ENCODE results near the gene CIB4.

The CIB4 gene

GRCh38 chr2:26609205-26609631 is 31.9 kb downstream of the CIB4 start:
- Histone ChIP-seq H3K27ac (ENCODE audit: low read depth in 2 of 2, low read length in 2 of 2) (peak overlapping the region in 1 of 2 donors; percentile 18), H3K36me3 (ENCODE audit: control insufficient read depth in 2 of 2, insufficient read depth in 2 of 2, low read length in 2 of 2) (no peaks in the 10 kb centered on the region), H3K9ac (ENCODE audit: low read depth in 1 of 2, low read length in 2 of 2) (no peak overlapping the region), H3K9me3 (ENCODE audit: control insufficient read depth in 2 of 2, low read length in 2 of 2) (no peaks in the 10 kb centered on the region), H3K4me3 (ENCODE audit: low read length in 2 of 2) (no peak overlapping the region), H3K27me3 (ENCODE audit: control insufficient read depth in 2 of 2, insufficient read depth in 2 of 2, low read length in 2 of 2) (no peaks in the 10 kb centered on the region), H3K4me1 (ENCODE audit: control insufficient read depth in 2 of 2, insufficient read depth in 2 of 2, low read length in 2 of 2) (peaks cover 2 to 7% of the 10 kb centered on the region in 2 donors)

GRCh38 chr2:26608557-26608956 is 32.6 kb downstream of the CIB4 start:
- Histone ChIP-seq H3K9ac (ENCODE audit: low read depth in 1 of 2, low read length in 2 of 2) (no peak overlapping the region), H3K27ac (ENCODE audit: low read depth in 2 of 2, low read length in 2 of 2) (no peak overlapping the region), H3K4me3 (ENCODE audit: low read length in 2 of 2) (no peak overlapping the region), H3K27me3 (ENCODE audit: control insufficient read depth in 2 of 2, insufficient read depth in 2 of 2, low read length in 2 of 2) (no peaks in the 10 kb centered on the region), H3K4me1 (ENCODE audit: control insufficient read depth in 2 of 2, insufficient read depth in 2 of 2, low read length in 2 of 2) (peaks cover 2 to 5% of the 10 kb centered on the region in 2 donors), H3K9me3 (ENCODE audit: control insufficient read depth in 2 of 2, low read length in 2 of 2) (no peaks in the 10 kb centered on the region), H3K36me3 (ENCODE audit: control insufficient read depth in 2 of 2, insufficient read depth in 2 of 2, low read length in 2 of 2) (no peaks in the 10 kb centered on the region)

- Histone ChIP-seq H3K27ac (ENCODE audit: low read depth in 2 of 2, low read length in 2 of 2) (no peak overlapping the region), H3K9me3 (ENCODE audit: control insufficient read depth in 2 of 2, low read length in 2 of 2) (no peaks in the 10 kb centered on the region), H3K4me3 (ENCODE audit: low read length in 2 of 2) (no peak overlapping the region), H3K36me3 (ENCODE audit: control insufficient read depth in 2 of 2, insufficient read depth in 2 of 2, low read length in 2 of 2) (no peaks in the 10 kb centered on the region), H3K9ac (ENCODE audit: low read depth in 1 of 2, low read length in 2 of 2) (no peak overlapping the region), H3K27me3 (ENCODE audit: control insufficient read depth in 2 of 2, insufficient read depth in 2 of 2, low read length in 2 of 2) (no peaks in the 10 kb centered on the region), H3K4me1 (ENCODE audit: control insufficient read depth in 2 of 2, insufficient read depth in 2 of 2, low read length in 2 of 2) (no peaks in the 10 kb centered on the region)
Observed at GRCh38 chr2:26607698-26608097, 33.5 kb downstream of the CIB4 start.

GRCh38 chr2:26606847-26607190 is 34.3 kb downstream of the CIB4 start:
- Histone ChIP-seq H3K4me3 (ENCODE audit: low read length in 2 of 2) (no peak overlapping the region), H3K27me3 (ENCODE audit: control insufficient read depth in 2 of 2, insufficient read depth in 2 of 2, low read length in 2 of 2) (no peaks in the 10 kb centered on the region), H3K4me1 (ENCODE audit: control insufficient read depth in 2 of 2, insufficient read depth in 2 of 2, low read length in 2 of 2) (no peaks in the 10 kb centered on the region), H3K36me3 (ENCODE audit: control insufficient read depth in 2 of 2, insufficient read depth in 2 of 2, low read length in 2 of 2) (no peaks in the 10 kb centered on the region), H3K9me3 (ENCODE audit: control insufficient read depth in 2 of 2, low read length in 2 of 2) (no peaks in the 10 kb centered on the region), H3K27ac (ENCODE audit: low read depth in 2 of 2, low read length in 2 of 2) (no peak overlapping the region), H3K9ac (ENCODE audit: low read depth in 1 of 2, low read length in 2 of 2) (no peak overlapping the region)

GRCh38 chr2:26605999-26606846 is 34.9 kb downstream of the CIB4 start:
- H3K4me1 ChIP-seq (ENCODE audit: control insufficient read depth in 2 of 2, insufficient read depth in 2 of 2, low read length in 2 of 2) = no peaks in the 10 kb centered on the region
- H3K27me3 ChIP-seq (ENCODE audit: control insufficient read depth in 2 of 2, insufficient read depth in 2 of 2, low read length in 2 of 2) = no peaks in the 10 kb centered on the region
- H3K9ac ChIP-seq (ENCODE audit: low read depth in 1 of 2, low read length in 2 of 2) = no peak overlapping the region
- no peaks in the 10 kb centered on the region for H3K9me3 ChIP-seq (ENCODE audit: control insufficient read depth in 2 of 2, low read length in 2 of 2)
- H3K27ac ChIP-seq (ENCODE audit: low read depth in 2 of 2, low read length in 2 of 2) = no peak overlapping the region
- H3K36me3 ChIP-seq (ENCODE audit: control insufficient read depth in 2 of 2, insufficient read depth in 2 of 2, low read length in 2 of 2) = no peaks in the 10 kb centered on the region
- no peak overlapping the region for H3K4me3 ChIP-seq (ENCODE audit: low read length in 2 of 2)

- no peak overlapping the region for H3K9ac ChIP-seq (ENCODE audit: low read depth in 1 of 2, low read length in 2 of 2)
- H3K9me3 ChIP-seq (ENCODE audit: control insufficient read depth in 2 of 2, low read length in 2 of 2) = no peaks in the 10 kb centered on the region
- H3K36me3 ChIP-seq (ENCODE audit: control insufficient read depth in 2 of 2, insufficient read depth in 2 of 2, low read length in 2 of 2) = no peaks in the 10 kb centered on the region
- H3K27me3 ChIP-seq (ENCODE audit: control insufficient read depth in 2 of 2, insufficient read depth in 2 of 2, low read length in 2 of 2) = no peaks in the 10 kb centered on the region
- no peaks in the 10 kb centered on the region for H3K4me1 ChIP-seq (ENCODE audit: control insufficient read depth in 2 of 2, insufficient read depth in 2 of 2, low read length in 2 of 2)
- no peak overlapping the region for H3K4me3 ChIP-seq (ENCODE audit: low read length in 2 of 2)
- no peak overlapping the region for H3K27ac ChIP-seq (ENCODE audit: low read depth in 2 of 2, low read length in 2 of 2)
Observed at GRCh38 chr2:26605195-26605998, 35.8 kb downstream of the CIB4 start.

GRCh38 chr2:26602575-26602974 is 38.6 kb downstream of the CIB4 start:
- Histone ChIP-seq H3K4me3 (ENCODE audit: low read length in 2 of 2) (no peak overlapping the region), H3K9ac (ENCODE audit: low read depth in 1 of 2, low read length in 2 of 2) (no peak overlapping the region), H3K4me1 (ENCODE audit: control insufficient read depth in 2 of 2, insufficient read depth in 2 of 2, low read length in 2 of 2) (no peaks in the 10 kb centered on the region), H3K27ac (ENCODE audit: low read depth in 2 of 2, low read length in 2 of 2) (no peak overlapping the region), H3K27me3 (ENCODE audit: control insufficient read depth in 2 of 2, insufficient read depth in 2 of 2, low read length in 2 of 2) (no peaks in the 10 kb centered on the region), H3K36me3 (ENCODE audit: control insufficient read depth in 2 of 2, insufficient read depth in 2 of 2, low read length in 2 of 2) (no peaks in the 10 kb centered on the region), H3K9me3 (ENCODE audit: control insufficient read depth in 2 of 2, low read length in 2 of 2) (no peaks in the 10 kb centered on the region)

GRCh38 chr2:26599387-26599786 is 41.8 kb downstream of the CIB4 start:
- Histone ChIP-seq H3K9ac (ENCODE audit: low read depth in 1 of 2, low read length in 2 of 2) (no peak overlapping the region), H3K9me3 (ENCODE audit: control insufficient read depth in 2 of 2, low read length in 2 of 2) (no peaks in the 10 kb centered on the region), H3K4me3 (ENCODE audit: low read length in 2 of 2) (no peak overlapping the region), H3K36me3 (ENCODE audit: control insufficient read depth in 2 of 2, insufficient read depth in 2 of 2, low read length in 2 of 2) (no peaks in the 10 kb centered on the region), H3K27me3 (ENCODE audit: control insufficient read depth in 2 of 2, insufficient read depth in 2 of 2, low read length in 2 of 2) (peaks cover 2 to 5% of the 10 kb centered on the region in 2 donors), H3K4me1 (ENCODE audit: control insufficient read depth in 2 of 2, insufficient read depth in 2 of 2, low read length in 2 of 2) (no peaks in the 10 kb centered on the region), H3K27ac (ENCODE audit: low read depth in 2 of 2, low read length in 2 of 2) (no peak overlapping the region)

GRCh38 chr2:26598996-26599373 is 42.2 kb downstream of the CIB4 start:
- Histone ChIP-seq H3K9ac (ENCODE audit: low read depth in 1 of 2, low read length in 2 of 2) (no peak overlapping the region), H3K4me1 (ENCODE audit: control insufficient read depth in 2 of 2, insufficient read depth in 2 of 2, low read length in 2 of 2) (no peaks in the 10 kb centered on the region), H3K36me3 (ENCODE audit: control insufficient read depth in 2 of 2, insufficient read depth in 2 of 2, low read length in 2 of 2) (no peaks in the 10 kb centered on the region), H3K4me3 (ENCODE audit: low read length in 2 of 2) (no peak overlapping the region), H3K27ac (ENCODE audit: low read depth in 2 of 2, low read length in 2 of 2) (no peak overlapping the region), H3K9me3 (ENCODE audit: control insufficient read depth in 2 of 2, low read length in 2 of 2) (no peaks in the 10 kb centered on the region), H3K27me3 (ENCODE audit: control insufficient read depth in 2 of 2, insufficient read depth in 2 of 2, low read length in 2 of 2) (peaks cover 2 to 9% of the 10 kb centered on the region in 2 donors)

GRCh38 chr2:26598336-26598995 is 42.7 kb downstream of the CIB4 start:
- no peak overlapping the region for H3K9ac ChIP-seq (ENCODE audit: low read depth in 1 of 2, low read length in 2 of 2)
- no peak overlapping the region for H3K4me3 ChIP-seq (ENCODE audit: low read length in 2 of 2)
- H3K27me3 ChIP-seq (ENCODE audit: control insufficient read depth in 2 of 2, insufficient read depth in 2 of 2, low read length in 2 of 2) = peaks cover 2 to 11% of the 10 kb centered on the region in 2 donors
- no peaks in the 10 kb centered on the region for H3K36me3 ChIP-seq (ENCODE audit: control insufficient read depth in 2 of 2, insufficient read depth in 2 of 2, low read length in 2 of 2)
- H3K9me3 ChIP-seq (ENCODE audit: control insufficient read depth in 2 of 2, low read length in 2 of 2) = no peaks in the 10 kb centered on the region
- no peaks in the 10 kb centered on the region for H3K4me1 ChIP-seq (ENCODE audit: control insufficient read depth in 2 of 2, insufficient read depth in 2 of 2, low read length in 2 of 2)
- no peak overlapping the region for H3K27ac ChIP-seq (ENCODE audit: low read depth in 2 of 2, low read length in 2 of 2)
